ENCODE measurements around the gene ACAP2. TPM values are rescaled to one million over a fixed set of nuclear protein-coding genes. Genes with fewer than 3 reads are reported as not detected.
A peak's percentile ranks its signal among the peaks of the same experiment; 100 is the strongest.

The ACAP2 gene
- total RNA-seq, 4 donors from 2014 or later = 52.9 to 62.0 (median 56.2) TPM

GRCh38 chr3:195227871-195228270, 214.9 kb downstream of the ACAP2 start:
- no peak for TF ChIP-seq POLR2A (IDR thresholded peaks at IDR 0.05)
- TF ChIP-seq, protein P1, sequence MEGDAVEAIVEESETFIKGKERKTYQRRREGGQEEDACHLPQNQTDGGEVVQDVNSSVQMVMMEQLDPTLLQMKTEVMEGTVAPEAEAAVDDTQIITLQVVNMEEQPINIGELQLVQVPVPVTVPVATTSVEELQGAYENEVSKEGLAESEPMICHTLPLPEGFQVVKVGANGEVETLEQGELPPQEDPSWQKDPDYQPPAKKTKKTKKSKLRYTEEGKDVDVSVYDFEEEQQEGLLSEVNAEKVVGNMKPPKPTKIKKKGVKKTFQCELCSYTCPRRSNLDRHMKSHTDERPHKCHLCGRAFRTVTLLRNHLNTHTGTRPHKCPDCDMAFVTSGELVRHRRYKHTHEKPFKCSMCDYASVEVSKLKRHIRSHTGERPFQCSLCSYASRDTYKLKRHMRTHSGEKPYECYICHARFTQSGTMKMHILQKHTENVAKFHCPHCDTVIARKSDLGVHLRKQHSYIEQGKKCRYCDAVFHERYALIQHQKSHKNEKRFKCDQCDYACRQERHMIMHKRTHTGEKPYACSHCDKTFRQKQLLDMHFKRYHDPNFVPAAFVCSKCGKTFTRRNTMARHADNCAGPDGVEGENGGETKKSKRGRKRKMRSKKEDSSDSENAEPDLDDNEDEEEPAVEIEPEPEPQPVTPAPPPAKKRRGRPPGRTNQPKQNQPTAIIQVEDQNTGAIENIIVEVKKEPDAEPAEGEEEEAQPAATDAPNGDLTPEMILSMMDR (IDR thresholded peaks at IDR 0.05) = no peak
- H3K4me3 ChIP-seq (ENCODE audit: low read depth, poor library complexity, severe bottlenecking) = no peak overlapping the region
- peak; percentile 13 to 71 for DNase-seq (ENCODE audit: low spot score in 2 of 2)
- intact Hi-C loops (cut with DNase I; ENCODE audit: low total_unique reads) = no loop called here
- WGBS, 2 donors = 86 to 94% methylated on average over 6 of the region's 6 CpGs

DNA sequence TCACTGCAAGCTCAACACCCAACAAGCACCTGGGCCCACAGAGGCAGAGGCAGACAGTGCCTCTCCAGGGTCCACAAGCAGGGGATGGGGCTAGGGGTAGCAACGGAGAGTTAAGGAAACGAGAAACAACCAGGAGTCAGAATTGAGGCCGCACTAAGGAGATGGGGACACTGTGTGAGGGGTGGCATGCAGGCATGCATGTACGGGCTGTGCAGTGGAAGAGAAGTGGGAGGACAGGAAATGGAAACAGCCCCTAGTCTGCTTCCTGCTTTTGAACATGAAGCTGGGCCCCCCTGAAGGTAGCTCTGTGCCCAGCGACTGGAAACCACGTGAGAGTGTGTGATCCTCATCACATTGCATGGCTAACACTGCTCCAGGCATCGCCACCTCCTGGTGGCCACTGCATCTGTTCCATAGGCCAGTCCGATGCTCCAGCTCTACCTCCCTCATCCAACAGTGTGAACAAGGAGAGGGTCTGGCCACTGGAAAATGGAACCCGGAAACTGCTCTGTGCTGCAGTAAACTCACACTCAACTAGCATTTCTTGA, 215.8 kb downstream of the ACAP2 start:
- peak; percentile 10 to 81 for DNase-seq (ENCODE audit: low spot score in 2 of 2)
- no peak overlapping the region for H3K4me3 ChIP-seq (ENCODE audit: low read depth, poor library complexity, severe bottlenecking)
- TF ChIP-seq POLR2A (IDR thresholded peaks at IDR 0.05) = no peak
- TF ChIP-seq, protein P1 (IDR thresholded peaks at IDR 0.05) = no peak
- 71 to 80% methylated on average over 9 of the region's 9 CpGs for WGBS, 2 donors
- intact Hi-C loops (cut with DNase I; ENCODE audit: low total_unique reads) = no loop called here

DNA sequence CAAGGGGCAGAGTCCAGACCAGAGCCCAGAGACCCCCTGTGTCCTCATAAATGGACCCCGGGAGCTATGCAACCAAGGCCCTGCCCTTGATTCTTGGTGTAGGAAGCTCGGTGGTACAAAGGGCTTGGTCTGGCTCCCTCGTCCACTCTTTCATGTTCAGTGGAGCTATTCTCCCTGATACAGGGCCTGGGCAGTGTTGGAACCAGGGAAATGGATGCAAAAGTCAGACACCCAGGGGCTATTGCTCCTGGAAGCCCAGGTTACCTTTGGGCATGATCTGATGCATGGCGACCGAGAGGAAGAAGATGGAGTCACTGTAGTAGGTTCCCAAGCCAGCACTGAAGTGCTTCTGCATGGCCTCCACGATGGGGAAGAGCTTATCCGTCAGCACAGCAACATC, 216.4 kb downstream of the ACAP2 start:
- 90 to 92% methylated on average over 7 of the region's 7 CpGs for WGBS, 2 donors
- peak in 1 of 2 donors; percentile 58 for DNase-seq (ENCODE audit: low spot score in 2 of 2)
- intact Hi-C loops (cut with DNase I; ENCODE audit: low total_unique reads) = no loop called here
- TF ChIP-seq, protein P1 (IDR thresholded peaks at IDR 0.05) = no peak
- no peak for TF ChIP-seq POLR2A (IDR thresholded peaks at IDR 0.05)
- H3K4me3 ChIP-seq (ENCODE audit: low read depth, poor library complexity, severe bottlenecking) = no peak overlapping the region

GRCh38 chr3:195224980-195225580, 217.7 kb downstream of the ACAP2 start:
- H3K4me3 ChIP-seq (ENCODE audit: low read depth, poor library complexity, severe bottlenecking) = no peak overlapping the region
- intact Hi-C loops (cut with DNase I; ENCODE audit: low total_unique reads) = no loop called here
- DNase-seq (ENCODE audit: low spot score in 2 of 2) = peak in 1 of 2 donors; percentile 77
- WGBS, 2 donors = 98 to 100% methylated on average over 3 of the region's 3 CpGs
- TF ChIP-seq POLR2A (IDR thresholded peaks at IDR 0.05) = no peak
- TF ChIP-seq, protein P1 (IDR thresholded peaks at IDR 0.05) = no peak

Other genes with a start within 250 kb of the ACAP2 start
- 10 to 100 TPM in 3 of 4 donors, 1 to 10 TPM in 1; 9.7 to 30.1 (median 17.7) TPM for gene XXYLT1, start 171.9 kb downstream of the ACAP2 start, total RNA-seq
- gene PPP1R2, start 100.3 kb upstream of the ACAP2 start, total RNA-seq = 10 to 100 TPM; 45.5 to 80.7 (median 71.6) TPM
- gene APOD, start 140.9 kb upstream of the ACAP2 start, total RNA-seq = 100 to 1,000 TPM; 201 to 766 (median 373) TPM